K562 (cell line): ENCODE measurements around the gene RPS19. TPM values are rescaled to one million over a fixed set of nuclear protein-coding genes. Genes with fewer than 3 reads are reported as not detected.

Source experiments
- ATAC-seq: fragments of 200-7000 bp; cut with Tn5 transposase; 3 replicates; pipeline ENCODE4 v1.9.1; 2020; ENCODE audit warnings: moderate library complexity
- BruUV-seq: library from RNA; stranded (reverse); fragments of 400-500 nt; replicated peaks from 2 replicates; lab custom pipeline; 2021; lab: Mats Ljungman, UMichigan
- CTCF ChIA-PET: fragments of 300-600 bp; formaldehyde crosslinking; extraction: SDS; loops from one replicate; lab custom pipeline; 2021; ENCODE audit warnings: low intra/inter-chr PET ratio; lab: Yijun Ruan, JAX
- POLR2A ChIA-PET: fragments of 300-600, 350-650 bp; sonication (Branson Sonifier 250); formaldehyde crosslinking; extraction: SDS; loops from one replicate; lab custom pipeline; 2021; ENCODE audit warnings: antibody characterized with exemption, inconsistent platforms; lab: Yijun Ruan, JAX
- DNase-seq, 4 experiments: peaks; one replicate each; pipeline versions ENCODE4 v3.0.0 to v3.0.0-alpha.2; 2011 to 2018; ENCODE audit warnings: low spot score in 3 of 4, mixed read lengths in 3 of 4; ENCODE audit errors: extremely low read depth in 1 of 4
- FAIRE-seq: peaks from 2 replicates; lab custom pipeline; 2011; peaks lifted over from hg19 to GRCh38; lab: Jason Lieb, UNC
- H2AFZ ChIP-seq: 2 replicates; pipeline ENCODE4 v1.6.0; 2011; ENCODE audit warnings: low read depth, low read length, control low read depth, inconsistent platforms
- H3K27ac ChIP-seq: fragments of 200-600 bp; 3 replicates; pipeline ENCODE4 v1.8.0; 2011; ENCODE audit warnings: low read depth, mild to moderate bottlenecking, control low read depth, inconsistent platforms, low read length, moderate library complexity, mixed read lengths; ENCODE audit errors: extremely low read depth
- H3K27me3 ChIP-seq, 2 experiments: fragments of 300-600 bp in 1 of 2; 2 replicates in 1 of 2; 3 replicates in 1 of 2; pipeline versions ENCODE4 v1.6.0 to v1.8.0; 2011; ENCODE audit warnings: inconsistent platforms in 2 of 2, low read length in 2 of 2, mild to moderate bottlenecking in 1 of 2, mixed read lengths in 1 of 2, moderate library complexity in 1 of 2; ENCODE audit not compliant: control insufficient read depth in 2 of 2, insufficient read depth in 2 of 2
- H3K36me3 ChIP-seq: fragments of 300-600 bp; 3 replicates; pipeline ENCODE4 v1.8.0; 2011; ENCODE audit warnings: mild to moderate bottlenecking, low read length, inconsistent platforms; ENCODE audit not compliant: control insufficient read depth, insufficient read depth
- H3K4me1 ChIP-seq, 2 experiments: fragments of 200-600 bp in 1 of 2; replicated peaks in 1 of 2; 2 replicates in 1 of 2; 3 replicates in 1 of 2; pipeline versions ENCODE4 v1.5.1 to v1.8.0; 2011; ENCODE audit warnings: inconsistent platforms in 2 of 2, low read length in 2 of 2, mild to moderate bottlenecking in 1 of 2, mixed read lengths in 1 of 2, moderate library complexity in 1 of 2; ENCODE audit not compliant: control insufficient read depth in 2 of 2, insufficient read depth in 2 of 2
- H3K4me2 ChIP-seq: 2 replicates; pipeline ENCODE4 v1.6.1; 2011; ENCODE audit warnings: low read length, control low read depth, inconsistent platforms, mixed read lengths; ENCODE audit not compliant: insufficient read depth
- H3K4me3 ChIP-seq: fragments of 200-600 bp; sonication (generic), shearing (Covaris generic); 2 replicates; pipeline ENCODE4 v1.5.1; 2016; ENCODE audit warnings: control low read depth, inconsistent platforms
- H3K79me2 ChIP-seq: fragments of 200-600 bp; 3 replicates; pipeline ENCODE4 v1.8.0; 2011; ENCODE audit warnings: low read length, inconsistent platforms; ENCODE audit not compliant: control insufficient read depth, insufficient read depth
- H3K9ac ChIP-seq, 2 experiments: 2 replicates each; pipeline versions ENCODE4 v1.6.0 to v1.6.1; 2011; ENCODE audit warnings: low read depth in 2 of 2, low read length in 2 of 2, control low read depth in 1 of 2, inconsistent platforms in 1 of 2, mild to moderate bottlenecking in 1 of 2, mixed read lengths in 1 of 2; ENCODE audit not compliant: insufficient read depth in 1 of 2
- H3K9me1 ChIP-seq: one replicate; pipeline ENCODE4 v1.6.0; 2011; ENCODE audit warnings: inconsistent platforms, mild to moderate bottlenecking, low read length, moderate library complexity; ENCODE audit not compliant: control insufficient read depth, insufficient read depth
- H3K9me3 ChIP-seq: replicated peaks from 2 replicates; pipeline ENCODE4 v1.5.1; 2011; ENCODE audit warnings: low read depth, low read length, inconsistent platforms; ENCODE audit not compliant: control insufficient read depth, insufficient read depth
- H4K20me1 ChIP-seq: replicated peaks from 2 replicates; pipeline ENCODE4 v1.6.1; 2011; ENCODE audit warnings: low read length, inconsistent platforms, mixed read lengths; ENCODE audit not compliant: control insufficient read depth, insufficient read depth
- HDAC1 ChIP-seq, 2 experiments: fragments of 450-650 bp; IDR thresholded peaks; 2 replicates each; pipeline ENCODE4 v1.6.1; 2016 to 2017; ENCODE audit warnings: inconsistent platforms in 1 of 2, mild to moderate bottlenecking in 1 of 2, moderate library complexity in 1 of 2
- TSC22D4 ChIP-seq: fragments of 450-650 bp; IDR thresholded peaks from 2 replicates; pipeline ENCODE4 v1.6.1; 2016; ENCODE audit warnings: missing genetic modification characterization, missing biosample characterization, control low read depth
- WGBS: fragments of 100-300 bp; shearing (Covaris generic); methylation state at CpG from one replicate; pipeline ENCODE4 v1.1.6; 2016; ENCODE audit warnings: low coverage, mixed read lengths; ENCODE audit not compliant: insufficient coverage; ENCODE audit errors: missing lambda C conversion rate; 5-methylcytosine and 5-hydroxymethylcytosine counted together
- in situ Hi-C: fragments of 300-500 bp; cut with MboI; formaldehyde crosslinking; loops from 4 replicates; pipeline ENCODE4 v1.15.0; 2018; ENCODE audit warnings: inconsistent platforms, mixed read lengths
- intact Hi-C: fragments of 100-400 bp; cut with micrococcal nuclease; formaldehyde crosslinking; loops from 2 replicates; pipeline ENCODE4 v1.14.2; 2022
- polyA plus RNA-seq, 8 experiments: library from polyadenylated mRNA; depleted of rRNA in 4 of 8; stranded (reverse) in 5 of 8; unstranded in 3 of 8; fragments of >200 nt; fragmentation: Nextera tagmentation in 2 of 8; fragmentation: Illumina TruSeq in 1 of 8; extraction: Ambion mirVana in 2 of 8; extraction: Trizol in 1 of 8; gene quantifications; 2 replicates each; pipeline versions ENCODE4 v1.2.1 to v1.2.3, GENCODE V29; 2011 to 2014; ENCODE audit warnings: inconsistent platforms in 1 of 8, missing spikeins in 1 of 8
- total RNA-seq, 7 experiments: library from RNA; depleted of rRNA in 6 of 7; stranded (reverse); fragments of >200 nt in 6 of 7; fragmentation: Illumina TruSeq in 2 of 7; extraction: Trizol in 2 of 7; gene quantifications; 2 replicates each; pipeline versions ENCODE4 v1.2.1 to v1.2.3, GENCODE V29; 2011 to 2021; ENCODE audit warnings: low replicate concordance in 1 of 7
- TF ChIP-seq, protein P1 (sequence below): IDR thresholded peaks from 2 replicates; pipeline ENCODE4 v1.6.1; 2012; ENCODE audit warnings: low read depth, low read length, improper control_type of control experiment, borderline replicate concordance

The RPS19 gene
- total and polyA plus RNA-seq, 9 of the 15 experiments (the other 6 are each of a cell fraction or from before 2014, with no cell fraction given), result 1,964 to 3,408 (median 2,747) TPM

- POLR2A ChIA-PET, result no interaction called here
- TF ChIP-seq TSC22D4 (tag) (0 out of 2 replicates have a peak, but pooled peaks have one; percentile 56), HDAC1 (IDR thresholded peaks at IDR 0.05) (0 out of 4 replicates have a peak, but pooled peaks of 1 of the 2 experiments have one; percentile 11)
- TF ChIP-seq, protein P1, sequence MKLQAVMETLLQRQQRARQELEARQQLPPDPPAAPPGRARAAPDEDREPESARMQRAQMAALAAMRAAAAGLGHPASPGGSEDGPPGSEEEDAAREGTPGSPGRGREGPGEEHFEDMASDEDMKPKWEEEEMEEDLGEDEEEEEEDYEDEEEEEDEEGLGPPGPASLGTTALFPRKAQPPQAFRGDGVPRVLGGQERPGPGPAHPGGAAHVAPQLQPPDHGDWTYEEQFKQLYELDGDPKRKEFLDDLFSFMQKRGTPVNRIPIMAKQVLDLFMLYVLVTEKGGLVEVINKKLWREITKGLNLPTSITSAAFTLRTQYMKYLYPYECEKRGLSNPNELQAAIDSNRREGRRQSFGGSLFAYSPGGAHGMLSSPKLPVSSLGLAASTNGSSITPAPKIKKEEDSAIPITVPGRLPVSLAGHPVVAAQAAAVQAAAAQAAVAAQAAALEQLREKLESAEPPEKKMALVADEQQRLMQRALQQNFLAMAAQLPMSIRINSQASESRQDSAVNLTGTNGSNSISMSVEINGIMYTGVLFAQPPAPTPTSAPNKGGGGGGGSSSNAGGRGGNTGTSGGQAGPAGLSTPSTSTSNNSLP, result no peak
- Histone ChIP-seq H3K9me3 (no peaks in the 10 kb centered on the region; the same call in 1 of the 2 replicates), H3K4me3 (no peak overlapping the region), H3K79me2 (no peaks in the 10 kb centered on the region), H3K4me2 (no peak overlapping the region), H3K9ac (no peak overlapping the region), H2AFZ (no peak overlapping the region), H3K4me1 (peaks cover 0 to 29% of the 10 kb centered on the region in 2 experiments; a peak in 2 of 5 replicates), H3K36me3 (no peaks in the 10 kb centered on the region), H3K27ac (no peak overlapping the region), H4K20me1 (peaks cover 24% of the 10 kb centered on the region; the same call in 1 of the 2 replicates), H3K27me3 (peaks cover 32 to 63% of the 10 kb centered on the region in 2 experiments), H3K9me1 (no peaks in the 10 kb centered on the region)
- no TSS peak for BruUV-seq
- DNase-seq (no peak), FAIRE-seq (no peak), ATAC-seq (no peak)
- WGBS, result 30% methylated on average over 15 of the region's 27 CpGs
- CTCF ChIA-PET, result no interaction called here
- in situ Hi-C loops, result no loop called here
- intact Hi-C loops, result no loop called here
Observed at GRCh38 chr19:41915776-41916414, 55.8 kb downstream of the RPS19 start.
